Glutamatergic neuron (in vitro differentiated cells): ENCODE measurements around the gene SLC35C1. TPM values are rescaled to one million over a fixed set of nuclear protein-coding genes. Genes with fewer than 3 reads are reported as not detected.

Experiments
- DNase-seq: peaks from one replicate; pipeline ENCODE4 v3.0.0; 2022
- H3K27ac Mint-ChIP-seq: one replicate; pipeline ENCODE4 v1.8.0; 2020; ENCODE audit warnings: mild to moderate bottlenecking, mixed read lengths, inconsistent platforms; ENCODE audit not compliant: unreplicated experiment
- H3K27me3 Mint-ChIP-seq: one replicate; pipeline ENCODE4 v1.8.0; 2020; ENCODE audit warnings: mild to moderate bottlenecking, moderate library complexity, mixed read lengths, inconsistent platforms; ENCODE audit not compliant: unreplicated experiment
- H3K36me3 Mint-ChIP-seq: one replicate; pipeline ENCODE4 v1.8.0; 2020; ENCODE audit warnings: mild to moderate bottlenecking, mixed read lengths, inconsistent platforms; ENCODE audit not compliant: unreplicated experiment
- H3K4me1 Mint-ChIP-seq: one replicate; pipeline ENCODE4 v1.8.0; 2020; ENCODE audit warnings: mild to moderate bottlenecking, low read depth, mixed read lengths, inconsistent platforms; ENCODE audit not compliant: unreplicated experiment
- H3K4me3 Mint-ChIP-seq: one replicate; pipeline ENCODE4 v1.8.0; 2020; ENCODE audit warnings: mild to moderate bottlenecking, mixed read lengths, inconsistent platforms; ENCODE audit not compliant: unreplicated experiment
- H3K9me3 Mint-ChIP-seq: one replicate; pipeline ENCODE4 v1.8.0; 2020; ENCODE audit warnings: mild to moderate bottlenecking, moderate library complexity, mixed read lengths, inconsistent platforms; ENCODE audit not compliant: unreplicated experiment
- total RNA-seq: library from RNA; stranded (reverse); fragmentation: NEBNext Ultra II Directional; extraction: Animal tissue kit (Norgen Biotek cat#: 25700); gene quantifications from one replicate; pipeline ENCODE4 v1.2.1, GENCODE V29; 2021; ENCODE audit not compliant: unreplicated experiment
- TF ChIP-seq, protein P1 (sequence below): fragments of 200-600 bp; sonication (generic); IDR thresholded peaks from one replicate; pipeline ENCODE4 v1.5.0; 2021; ENCODE audit not compliant: partially characterized antibody, unreplicated experiment

Gene SLC35C1
- total RNA-seq, 1 donor from 2014 or later: 20.9 TPM

DNA sequence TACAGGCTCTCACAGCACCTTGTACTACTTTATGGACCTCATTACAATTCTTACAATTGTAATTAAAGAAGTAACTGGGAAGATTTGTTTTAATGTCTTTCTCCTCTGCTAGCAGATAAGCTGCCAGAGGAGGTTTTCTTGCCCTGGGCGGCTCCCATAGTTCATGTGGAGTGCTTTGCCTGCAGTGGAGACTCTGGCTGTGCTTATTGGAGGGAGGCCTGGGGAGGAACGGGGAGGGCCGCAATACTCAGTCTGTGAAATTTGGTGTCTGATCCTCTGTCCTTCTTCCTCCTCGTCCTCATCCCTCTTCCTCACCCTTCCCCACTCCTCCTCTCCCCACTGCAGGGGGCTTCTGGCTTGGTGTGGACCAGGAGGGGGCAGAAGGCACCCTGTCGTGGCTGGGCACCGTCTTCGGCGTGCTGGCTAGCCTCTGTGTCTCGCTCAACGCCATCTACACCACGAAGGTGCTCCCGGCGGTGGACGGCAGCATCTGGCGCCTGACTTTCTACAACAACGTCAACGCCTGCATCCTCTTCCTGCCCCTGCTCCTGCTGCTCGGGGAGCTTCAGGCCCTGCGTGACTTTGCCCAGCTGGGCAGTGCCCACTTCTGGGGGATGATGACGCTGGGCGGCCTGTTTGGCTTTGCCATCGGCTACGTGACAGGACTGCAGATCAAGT is 5.6 kb downstream of the SLC35C1 start:
- no peak overlapping the region for H3K27ac Mint-ChIP-seq
- H3K4me3 Mint-ChIP-seq: no peak overlapping the region
- H3K9me3 Mint-ChIP-seq: no peaks in the 10 kb centered on the region
- TF ChIP-seq, protein P1, sequence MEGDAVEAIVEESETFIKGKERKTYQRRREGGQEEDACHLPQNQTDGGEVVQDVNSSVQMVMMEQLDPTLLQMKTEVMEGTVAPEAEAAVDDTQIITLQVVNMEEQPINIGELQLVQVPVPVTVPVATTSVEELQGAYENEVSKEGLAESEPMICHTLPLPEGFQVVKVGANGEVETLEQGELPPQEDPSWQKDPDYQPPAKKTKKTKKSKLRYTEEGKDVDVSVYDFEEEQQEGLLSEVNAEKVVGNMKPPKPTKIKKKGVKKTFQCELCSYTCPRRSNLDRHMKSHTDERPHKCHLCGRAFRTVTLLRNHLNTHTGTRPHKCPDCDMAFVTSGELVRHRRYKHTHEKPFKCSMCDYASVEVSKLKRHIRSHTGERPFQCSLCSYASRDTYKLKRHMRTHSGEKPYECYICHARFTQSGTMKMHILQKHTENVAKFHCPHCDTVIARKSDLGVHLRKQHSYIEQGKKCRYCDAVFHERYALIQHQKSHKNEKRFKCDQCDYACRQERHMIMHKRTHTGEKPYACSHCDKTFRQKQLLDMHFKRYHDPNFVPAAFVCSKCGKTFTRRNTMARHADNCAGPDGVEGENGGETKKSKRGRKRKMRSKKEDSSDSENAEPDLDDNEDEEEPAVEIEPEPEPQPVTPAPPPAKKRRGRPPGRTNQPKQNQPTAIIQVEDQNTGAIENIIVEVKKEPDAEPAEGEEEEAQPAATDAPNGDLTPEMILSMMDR: no peak
- H3K36me3 Mint-ChIP-seq: peaks cover 5% of the 10 kb centered on the region
- no peak for DNase-seq
- peaks cover 2% of the 10 kb centered on the region for H3K27me3 Mint-ChIP-seq
- peaks cover 19% of the 10 kb centered on the region for H3K4me1 Mint-ChIP-seq

DNA sequence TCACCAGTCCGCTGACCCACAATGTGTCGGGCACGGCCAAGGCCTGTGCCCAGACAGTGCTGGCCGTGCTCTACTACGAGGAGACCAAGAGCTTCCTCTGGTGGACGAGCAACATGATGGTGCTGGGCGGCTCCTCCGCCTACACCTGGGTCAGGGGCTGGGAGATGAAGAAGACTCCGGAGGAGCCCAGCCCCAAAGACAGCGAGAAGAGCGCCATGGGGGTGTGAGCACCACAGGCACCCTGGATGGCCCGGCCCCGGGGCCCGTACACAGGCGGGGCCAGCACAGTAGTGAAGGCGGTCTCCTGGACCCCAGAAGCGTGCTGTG is 6.1 kb downstream of the SLC35C1 start:
- Mint-ChIP-seq H3K4me3 (no peak overlapping the region), H3K27me3 (peaks cover 1% of the 10 kb centered on the region), H3K27ac (no peak overlapping the region), H3K36me3 (peaks cover 5% of the 10 kb centered on the region), H3K4me1 (peaks cover 21% of the 10 kb centered on the region), H3K9me3 (peaks cover 4% of the 10 kb centered on the region)
- DNase-seq: no peak
- TF ChIP-seq, protein P1: no peak

DNA sequence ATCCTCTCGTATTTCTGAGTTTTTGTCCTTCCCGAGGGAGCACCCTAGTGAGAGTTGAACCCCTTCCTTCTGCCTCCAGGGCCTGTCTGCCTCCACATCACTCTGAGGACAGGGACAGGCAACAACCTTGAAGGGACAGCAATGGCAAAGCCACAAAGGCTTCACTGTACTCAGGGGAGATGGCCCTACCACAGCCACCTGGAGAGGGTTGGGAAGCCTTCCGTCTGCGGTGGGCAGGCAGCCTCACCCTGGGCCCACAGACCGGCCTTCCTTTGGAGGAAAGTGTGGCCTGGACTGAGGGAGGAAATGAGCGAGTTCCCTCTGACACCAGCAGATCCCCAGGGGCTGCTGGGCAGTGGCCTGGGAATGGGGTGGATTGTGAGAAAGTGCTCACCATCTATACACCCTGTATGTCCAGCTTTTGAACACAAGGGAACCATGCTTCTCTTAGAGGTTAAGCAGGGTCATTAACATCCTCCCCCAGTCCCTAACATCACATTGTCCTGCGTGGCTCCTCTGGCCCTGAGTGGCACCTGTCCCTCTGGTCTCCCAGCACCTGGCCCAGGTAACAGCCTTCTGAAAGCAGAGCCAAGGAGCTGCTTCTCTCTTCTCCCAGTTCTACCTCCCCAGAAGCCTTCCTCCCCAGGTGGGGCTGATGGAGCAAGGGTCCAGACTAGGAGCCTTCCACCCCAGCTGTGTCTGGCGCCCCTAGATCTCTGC is 6.8 kb downstream of the SLC35C1 start:
- Mint-ChIP-seq H3K27me3 (no peaks in the 10 kb centered on the region), H3K9me3 (peaks cover 4% of the 10 kb centered on the region), H3K4me3 (no peak overlapping the region), H3K36me3 (peaks cover 5% of the 10 kb centered on the region), H3K27ac (no peak overlapping the region), H3K4me1 (peaks cover 18% of the 10 kb centered on the region)
- TF ChIP-seq, protein P1: no peak
- DNase-seq: no peak

DNA sequence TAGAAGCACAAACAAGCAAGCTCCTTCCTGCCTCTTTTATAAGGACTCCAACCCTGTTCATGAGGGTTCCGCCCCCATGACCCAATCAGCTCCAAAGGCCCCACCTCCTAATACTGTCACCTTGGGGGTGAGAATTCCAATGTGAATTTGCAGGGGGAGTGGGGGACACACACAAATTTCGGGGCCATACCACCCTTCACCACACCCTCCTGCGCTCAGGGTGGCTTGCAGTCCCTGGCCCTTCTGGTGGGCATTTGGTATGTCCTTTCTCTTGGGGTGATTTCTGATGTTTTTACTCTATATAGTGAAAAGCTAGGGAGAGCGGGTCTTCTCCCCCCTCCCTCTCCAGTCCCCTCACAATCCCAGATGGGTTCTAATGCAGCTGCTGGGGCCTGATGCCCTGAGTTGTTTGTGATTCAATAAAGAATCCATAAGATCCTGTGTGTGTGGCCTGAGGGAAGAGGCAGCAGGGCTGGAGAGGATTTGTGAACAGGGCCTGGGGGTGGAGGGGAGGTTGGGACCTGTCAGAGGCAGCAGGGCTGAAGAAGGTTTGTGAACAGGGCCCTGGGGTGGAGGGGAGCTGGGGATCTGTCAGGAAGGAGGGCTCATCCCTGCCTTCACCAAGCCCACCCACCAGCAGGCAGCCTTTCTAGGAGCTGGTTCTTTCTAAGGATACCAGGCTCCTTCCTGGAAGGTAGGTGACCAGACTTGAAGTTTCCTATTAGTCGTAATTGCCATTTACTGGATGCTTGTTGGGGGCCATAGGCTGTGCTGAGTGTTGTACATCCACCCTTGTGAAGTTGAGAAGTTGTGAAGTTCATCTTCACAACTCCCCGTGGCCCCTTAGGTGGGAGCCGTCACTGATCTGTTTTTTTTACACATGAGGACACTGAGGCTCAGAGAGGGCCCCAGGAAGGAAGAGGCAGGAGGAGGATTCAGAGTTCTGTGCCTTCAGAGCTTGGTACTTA is 7.9 kb downstream of the SLC35C1 start:
- DNase-seq: no peak
- Mint-ChIP-seq H3K9me3 (peaks cover 4% of the 10 kb centered on the region), H3K27me3 (no peaks in the 10 kb centered on the region), H3K4me3 (no peak overlapping the region), H3K4me1 (peaks cover 15% of the 10 kb centered on the region), H3K27ac (peak overlapping the region; percentile 55), H3K36me3 (peaks cover 5% of the 10 kb centered on the region)
- TF ChIP-seq, protein P1: no peak
